ENCODE data around the gene CASTOR2. TPM values are rescaled to one million over a fixed set of nuclear protein-coding genes. Genes with fewer than 3 reads are reported as not detected.

The CASTOR2 gene
- total and polyA plus RNA-seq, 2 donors (not counting 3 experiments of a cell fraction or from before 2014, with no cell fraction given) = 9.6 to 25.1 TPM

DNA sequence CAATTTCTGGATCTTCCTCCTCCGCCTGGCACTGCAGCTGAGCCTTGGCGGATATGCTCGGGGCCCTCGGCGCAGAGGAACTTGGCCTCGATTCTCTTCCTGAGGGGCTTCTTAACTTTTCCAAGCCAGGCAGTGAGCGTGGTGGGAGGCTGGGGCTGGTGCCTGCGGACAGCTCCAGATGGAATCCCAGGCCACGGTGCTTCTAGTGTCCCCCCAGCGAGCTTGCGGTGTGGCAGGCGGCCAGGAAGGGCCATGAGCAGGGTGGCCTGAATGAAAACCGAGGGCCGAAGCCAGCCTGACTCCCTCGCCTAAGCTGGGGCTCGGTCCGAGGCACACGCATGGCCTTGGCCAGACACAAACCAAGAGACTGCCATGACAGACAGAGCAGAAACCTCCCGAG, 77.8 kb downstream of the CASTOR2 start:
- Histone ChIP-seq H3K4me1 (ENCODE audit: control insufficient read depth, extremely low read depth, insufficient read depth, low read length) (peaks cover 6% of the 10 kb centered on the region), H3K27ac (ENCODE audit: insufficient read depth, low read depth, low read length) (no peak overlapping the region), H2AFZ (ENCODE audit: low read depth, low read length) (no peak overlapping the region), H3K27me3 (ENCODE audit: control insufficient read depth in 2 of 2, insufficient read depth in 2 of 2, low read length in 2 of 2) (no peaks in the 10 kb centered on the region), H3K36me3 (ENCODE audit: control insufficient read depth in 2 of 2, extremely low read depth in 1 of 2, insufficient read depth in 2 of 2, low read length in 2 of 2) (peaks cover 0 to 11% of the 10 kb centered on the region in 2 experiments), H3K4me3 (replicated peaks in 1 of 3; ENCODE audit: insufficient read depth in 1 of 3, low read depth in 1 of 3, low read length in 3 of 3) (no peak overlapping the region), H3K9me1 (replicated peaks; ENCODE audit: control insufficient read depth, extremely low read depth, insufficient read depth, low read length) (no peaks in the 10 kb centered on the region), H4K20me1 (replicated peaks; ENCODE audit: control insufficient read depth, extremely low read depth, insufficient read depth, low read length) (no peaks in the 10 kb centered on the region), H3K9me3 (replicated peaks; ENCODE audit: control insufficient read depth, insufficient read depth, low read length) (no peaks in the 10 kb centered on the region), H3K9ac (replicated peaks; ENCODE audit: extremely low read depth, insufficient read depth, low read length) (no peak overlapping the region), H3K79me2 (ENCODE audit: control insufficient read depth, insufficient read depth, low read length) (no peaks in the 10 kb centered on the region), H3K4me2 (ENCODE audit: insufficient read depth, low read length) (no peak overlapping the region)
- dilution Hi-C loops (cut with MboI; ENCODE audit: extremely low pct_ligation_motif_present, low sequenced_read_pairs) = no loop called here
- FAIRE-seq = no peak
- TF ChIP-seq POLR2AphosphoS5 (IDR thresholded peaks at IDR 0.05; ENCODE audit: insufficient read depth, low read depth, low read length) (no peak), GATA2 (IDR thresholded peaks at IDR 0.05; ENCODE audit: insufficient read depth, insufficient read length, low read depth, low read length) (no peak), MYC (IDR thresholded peaks at IDR 0.05; ENCODE audit: low read depth, low read length) (no peak), JUN (IDR thresholded peaks at IDR 0.05; ENCODE audit: borderline replicate concordance, insufficient read depth, insufficient read length, low read depth) (no peak), EZH2 (IDR thresholded peaks at IDR 0.05; ENCODE audit: borderline replicate concordance, low read depth, low read length, severe bottlenecking) (no peak), FOS (IDR thresholded peaks at IDR 0.05; ENCODE audit: borderline replicate concordance, insufficient read depth, low read length) (no peak), POLR2A (IDR thresholded peaks at IDR 0.05; ENCODE audit: low read depth, low read length) (no peak)
- TF ChIP-seq, protein P1, sequence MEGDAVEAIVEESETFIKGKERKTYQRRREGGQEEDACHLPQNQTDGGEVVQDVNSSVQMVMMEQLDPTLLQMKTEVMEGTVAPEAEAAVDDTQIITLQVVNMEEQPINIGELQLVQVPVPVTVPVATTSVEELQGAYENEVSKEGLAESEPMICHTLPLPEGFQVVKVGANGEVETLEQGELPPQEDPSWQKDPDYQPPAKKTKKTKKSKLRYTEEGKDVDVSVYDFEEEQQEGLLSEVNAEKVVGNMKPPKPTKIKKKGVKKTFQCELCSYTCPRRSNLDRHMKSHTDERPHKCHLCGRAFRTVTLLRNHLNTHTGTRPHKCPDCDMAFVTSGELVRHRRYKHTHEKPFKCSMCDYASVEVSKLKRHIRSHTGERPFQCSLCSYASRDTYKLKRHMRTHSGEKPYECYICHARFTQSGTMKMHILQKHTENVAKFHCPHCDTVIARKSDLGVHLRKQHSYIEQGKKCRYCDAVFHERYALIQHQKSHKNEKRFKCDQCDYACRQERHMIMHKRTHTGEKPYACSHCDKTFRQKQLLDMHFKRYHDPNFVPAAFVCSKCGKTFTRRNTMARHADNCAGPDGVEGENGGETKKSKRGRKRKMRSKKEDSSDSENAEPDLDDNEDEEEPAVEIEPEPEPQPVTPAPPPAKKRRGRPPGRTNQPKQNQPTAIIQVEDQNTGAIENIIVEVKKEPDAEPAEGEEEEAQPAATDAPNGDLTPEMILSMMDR (IDR thresholded peaks at IDR 0.05; ENCODE audit: extremely low read depth in 1 of 2, insufficient read depth in 1 of 2, low read depth in 1 of 2, low read length in 2 of 2) = no peak
- TF ChIP-seq, protein P2, sequence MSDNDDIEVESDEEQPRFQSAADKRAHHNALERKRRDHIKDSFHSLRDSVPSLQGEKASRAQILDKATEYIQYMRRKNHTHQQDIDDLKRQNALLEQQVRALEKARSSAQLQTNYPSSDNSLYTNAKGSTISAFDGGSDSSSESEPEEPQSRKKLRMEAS (IDR thresholded peaks at IDR 0.05; ENCODE audit: insufficient read depth, insufficient read length) = no peak
- no peak for DNase-seq (ENCODE audit: low read depth, low spot score)
- TSS peak; percentile 25 for BruUV-seq (replicated peaks)
- ChIA-PET POLR2A (no interaction called here), CTCF (no interaction called here)
- intact Hi-C loops (cut with micrococcal nuclease) = no loop called here

Measured in endothelial cell of umbilical vein (primary cell).